HG03565 (cell line): ENCODE results near the gene TAMALIN.

Source experiments
- ATAC-seq: cut with Tn5 transposase; IDR thresholded peaks from one replicate; pipeline ENCODE4 v1.9.1; 2021; ENCODE audit warnings: mild to moderate bottlenecking, moderate library complexity; ENCODE audit not compliant: unreplicated experiment

TAMALIN gene

GRCh38 chr12:52054231-52054832 lies 47.6 kb downstream of the TAMALIN start:
- ATAC-seq = no peak

GRCh38 chr12:52054833-52055730 lies 48.3 kb downstream of the TAMALIN start:
- ATAC-seq = no peak

- ATAC-seq = no peak
These were observed 49.3 kb downstream of the TAMALIN start for GRCh38 chr12:52055731-52056711.

GRCh38 chr12:52056801-52057637 lies 50.3 kb downstream of the TAMALIN start:
- no peak for ATAC-seq

- ATAC-seq = no peak
These were observed 51.2 kb downstream of the TAMALIN start for GRCh38 chr12:52057638-52058576.

GRCh38 chr12:52058631-52059361 lies 52.0 kb downstream of the TAMALIN start:
- no peak for ATAC-seq

- no peak for ATAC-seq
These were observed 53.1 kb downstream of the TAMALIN start for GRCh38 chr12:52059582-52060497.

- ATAC-seq = no peak
These were observed 53.9 kb downstream of the TAMALIN start for GRCh38 chr12:52060498-52061177.

GRCh38 chr12:52061470-52062166 lies 54.9 kb downstream of the TAMALIN start:
- no peak for ATAC-seq

- ATAC-seq = no peak
These were observed 55.7 kb downstream of the TAMALIN start for GRCh38 chr12:52062167-52063081.

GRCh38 chr12:52063082-52063924 lies 56.6 kb downstream of the TAMALIN start:
- ATAC-seq = no peak

GRCh38 chr12:52063981-52064649 lies 57.4 kb downstream of the TAMALIN start:
- no peak for ATAC-seq
